Mammary epithelial cell (primary cell): ENCODE results near the gene PAGR1.

Source experiments
- EZH2 ChIP-seq: IDR thresholded peaks from 2 replicates; pipeline ENCODE4 v1.6.1; 2012; ENCODE audit warnings: low read length, inconsistent platforms, borderline replicate concordance
- TF ChIP-seq, protein P1 (sequence below), 2 donors: IDR thresholded peaks in 1 of 2; conservative IDR thresholded peaks in 1 of 2; 2 replicates each; pipeline ENCODE4 v1.5.1; 2011 to 2012; ENCODE audit warnings: inconsistent platforms in 2 of 2, low read length in 2 of 2, mild to moderate bottlenecking in 2 of 2, control low read depth in 1 of 2, low read depth in 1 of 2; ENCODE audit not compliant: insufficient read depth in 1 of 2; ENCODE audit errors: extremely low read depth in 1 of 2

DNA sequence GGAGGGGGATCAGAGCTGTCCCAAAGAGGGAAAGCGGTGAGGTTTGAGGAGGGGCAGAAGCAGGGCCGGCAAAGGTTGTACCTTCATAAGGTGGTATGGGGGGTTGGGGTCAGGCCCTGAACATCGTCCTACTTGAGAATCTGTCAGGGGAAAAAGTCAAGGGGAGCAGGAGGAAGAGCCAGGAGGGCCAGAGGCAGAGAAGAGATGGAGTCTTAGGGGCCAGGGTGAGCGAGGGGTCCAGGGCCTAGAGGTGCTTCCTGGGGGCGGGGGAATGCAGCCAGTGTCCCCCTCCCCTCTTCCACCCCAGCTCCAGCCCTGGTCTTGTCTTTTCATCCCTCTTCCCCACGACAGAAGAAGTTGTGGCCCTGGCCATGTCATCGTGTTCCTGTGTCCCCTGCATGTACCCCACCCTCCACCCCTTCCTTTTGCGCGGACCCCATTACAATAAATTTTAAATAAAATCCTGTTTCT lies 5.2 kb upstream of the PAGR1 start:
- no peak for TF ChIP-seq EZH2
- TF ChIP-seq, protein P1, sequence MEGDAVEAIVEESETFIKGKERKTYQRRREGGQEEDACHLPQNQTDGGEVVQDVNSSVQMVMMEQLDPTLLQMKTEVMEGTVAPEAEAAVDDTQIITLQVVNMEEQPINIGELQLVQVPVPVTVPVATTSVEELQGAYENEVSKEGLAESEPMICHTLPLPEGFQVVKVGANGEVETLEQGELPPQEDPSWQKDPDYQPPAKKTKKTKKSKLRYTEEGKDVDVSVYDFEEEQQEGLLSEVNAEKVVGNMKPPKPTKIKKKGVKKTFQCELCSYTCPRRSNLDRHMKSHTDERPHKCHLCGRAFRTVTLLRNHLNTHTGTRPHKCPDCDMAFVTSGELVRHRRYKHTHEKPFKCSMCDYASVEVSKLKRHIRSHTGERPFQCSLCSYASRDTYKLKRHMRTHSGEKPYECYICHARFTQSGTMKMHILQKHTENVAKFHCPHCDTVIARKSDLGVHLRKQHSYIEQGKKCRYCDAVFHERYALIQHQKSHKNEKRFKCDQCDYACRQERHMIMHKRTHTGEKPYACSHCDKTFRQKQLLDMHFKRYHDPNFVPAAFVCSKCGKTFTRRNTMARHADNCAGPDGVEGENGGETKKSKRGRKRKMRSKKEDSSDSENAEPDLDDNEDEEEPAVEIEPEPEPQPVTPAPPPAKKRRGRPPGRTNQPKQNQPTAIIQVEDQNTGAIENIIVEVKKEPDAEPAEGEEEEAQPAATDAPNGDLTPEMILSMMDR (conservative IDR thresholded peaks at IDR 0.05 in 1 of 2, IDR thresholded peaks at IDR 0.05 in 1 of 2; ENCODE audit: extremely low read depth in 1 of 2, insufficient read depth in 1 of 2, low read depth in 1 of 2, low read length in 2 of 2), result no peak
